DOHH2 (cell line): ENCODE results near the gene SLC19A1.

Experiments
- H3F3A ChIP-seq: fragments of 200-600 bp; sonication (generic), shearing (Covaris generic); 2 replicates; pipeline ENCODE4 v1.6.0; 2016; ENCODE audit warnings: antibody characterized with exemption, mild to moderate bottlenecking; ENCODE audit not compliant: control insufficient read depth, insufficient read depth
- H3K27ac ChIP-seq: fragments of 200-600 bp; sonication (generic); 2 replicates; pipeline ENCODE4 v1.5.1; 2014; ENCODE audit warnings: low read depth, mild to moderate bottlenecking, low read length, moderate library complexity
- H3K27me3 ChIP-seq: fragments of 200-600 bp; sonication (generic); 2 replicates; pipeline ENCODE4 v1.6.1; 2014; ENCODE audit warnings: mild to moderate bottlenecking, low read length, mixed read lengths; ENCODE audit not compliant: control insufficient read depth
- H3K36me3 ChIP-seq: fragments of 200-600 bp; sonication (generic); 2 replicates; pipeline ENCODE4 v1.6.1; 2014; ENCODE audit warnings: mild to moderate bottlenecking, low read length, moderate library complexity, mixed read lengths; ENCODE audit not compliant: control insufficient read depth
- H3K4me1 ChIP-seq: fragments of 200-600 bp; sonication (generic); 2 replicates; pipeline ENCODE4 v1.6.1; 2014; ENCODE audit warnings: mild to moderate bottlenecking, low read length, mixed read lengths; ENCODE audit not compliant: control insufficient read depth
- H3K4me2 ChIP-seq: fragments of 200-600 bp; sonication (generic); 2 replicates; pipeline ENCODE4 v1.6.0; 2014; ENCODE audit warnings: mild to moderate bottlenecking, low read length, moderate library complexity
- H3K4me3 ChIP-seq: fragments of 200-600 bp; sonication (generic); 2 replicates; pipeline ENCODE4 v1.5.1; 2014; ENCODE audit warnings: mild to moderate bottlenecking, low read length, mixed read lengths
- H3K79me2 ChIP-seq: fragments of 200-600 bp; sonication (generic); 2 replicates; pipeline ENCODE4 v1.6.1; 2014; ENCODE audit warnings: mild to moderate bottlenecking, low read length, mixed read lengths; ENCODE audit not compliant: control insufficient read depth
- H3K9me2 ChIP-seq: fragments of 200-600 bp; sonication (generic); replicated peaks from 2 replicates; pipeline ENCODE4 v1.6.1; 2014; ENCODE audit warnings: mild to moderate bottlenecking, low read length, mixed read lengths; ENCODE audit not compliant: control insufficient read depth
- H3K9me3 ChIP-seq: fragments of 200-600 bp; sonication (generic); 2 replicates; pipeline ENCODE4 v1.6.1; 2014; ENCODE audit warnings: antibody characterized with exemption, low read length, mixed read lengths; ENCODE audit not compliant: control insufficient read depth, insufficient read depth
- H4K20me1 ChIP-seq: fragments of 200-600 bp; sonication (generic); 2 replicates; pipeline ENCODE4 v1.6.0; 2014; ENCODE audit warnings: low read depth, mild to moderate bottlenecking, antibody characterized with exemption, low read length, moderate library complexity; ENCODE audit not compliant: control insufficient read depth, insufficient read depth
- EZH2phosphoT487 ChIP-seq: fragments of 200-600 bp; sonication (generic); IDR thresholded peaks from 2 replicates; pipeline ENCODE4 v1.6.1; 2017; ENCODE audit warnings: borderline replicate concordance, mild to moderate bottlenecking, antibody characterized with exemption, low read length, moderate library complexity, mixed read lengths
- TF ChIP-seq, protein P1 (sequence below): fragments of 200-600 bp; sonication (generic); IDR thresholded peaks from one replicate; pipeline ENCODE4 v1.5.1; 2014; ENCODE audit warnings: antibody characterized with exemption, mild to moderate bottlenecking, low read depth, low read length; ENCODE audit not compliant: poor library complexity, severe bottlenecking

SLC19A1 gene

DNA sequence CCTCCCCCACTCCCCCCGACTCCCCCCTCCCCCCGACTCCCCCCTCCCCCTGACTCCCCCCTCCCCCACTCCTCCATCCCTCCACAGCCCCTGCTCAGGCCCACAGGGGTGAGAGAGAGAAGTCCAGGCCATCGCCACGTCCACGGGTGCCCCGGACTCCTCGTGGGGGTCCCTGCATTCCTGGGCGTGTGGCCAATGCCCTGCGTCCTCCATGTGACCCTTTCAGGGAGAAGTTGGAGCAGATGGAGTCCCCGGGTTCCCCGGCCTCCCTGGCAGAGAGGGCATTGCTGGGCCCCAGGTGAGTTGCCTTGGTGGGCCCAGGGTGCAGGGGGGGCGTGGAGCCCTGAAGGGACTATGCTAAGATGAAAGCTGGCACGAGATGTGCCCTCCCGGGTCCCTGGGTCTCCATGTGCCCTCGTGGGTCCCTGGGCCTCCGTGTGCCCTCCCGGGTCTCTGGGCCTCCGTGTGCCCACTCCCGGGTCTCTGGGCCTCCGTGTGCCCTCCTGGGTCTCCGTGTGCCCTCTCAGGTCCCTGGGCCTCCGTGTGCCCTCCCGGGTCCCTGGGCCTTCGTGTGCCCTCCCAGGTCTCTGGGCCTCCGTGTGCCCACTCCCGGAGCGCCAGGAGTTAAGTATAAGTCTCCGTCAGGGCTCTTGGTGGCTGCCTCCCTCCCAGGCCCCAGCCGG lies 52.0 kb downstream of the SLC19A1 start:
- H3K27me3 ChIP-seq: no peaks in the 10 kb centered on the region

DNA sequence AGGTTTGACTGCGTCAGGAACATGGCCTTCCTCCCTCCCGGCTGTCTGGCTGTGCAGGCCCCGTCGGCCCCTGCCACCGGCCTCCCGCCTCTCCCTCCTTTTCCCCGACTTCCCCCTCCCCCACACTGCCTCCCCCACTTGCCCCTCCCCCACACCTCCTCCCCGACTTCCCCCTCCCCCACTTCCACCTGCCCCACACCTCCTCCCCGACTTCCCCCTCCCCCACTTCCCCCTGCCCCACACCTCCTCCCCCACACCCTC lies 52.6 kb downstream of the SLC19A1 start:
- no peak overlapping the region for H3K4me3 ChIP-seq
- no peaks in the 10 kb centered on the region for H3K4me1 ChIP-seq
- H3K27ac ChIP-seq: no peak overlapping the region
- no peak overlapping the region for H3K4me2 ChIP-seq
- H3K9me2 ChIP-seq: no peaks in the 10 kb centered on the region
- H3K79me2 ChIP-seq: no peaks in the 10 kb centered on the region
- no peaks in the 10 kb centered on the region for H3K36me3 ChIP-seq
- TF ChIP-seq, protein P1, sequence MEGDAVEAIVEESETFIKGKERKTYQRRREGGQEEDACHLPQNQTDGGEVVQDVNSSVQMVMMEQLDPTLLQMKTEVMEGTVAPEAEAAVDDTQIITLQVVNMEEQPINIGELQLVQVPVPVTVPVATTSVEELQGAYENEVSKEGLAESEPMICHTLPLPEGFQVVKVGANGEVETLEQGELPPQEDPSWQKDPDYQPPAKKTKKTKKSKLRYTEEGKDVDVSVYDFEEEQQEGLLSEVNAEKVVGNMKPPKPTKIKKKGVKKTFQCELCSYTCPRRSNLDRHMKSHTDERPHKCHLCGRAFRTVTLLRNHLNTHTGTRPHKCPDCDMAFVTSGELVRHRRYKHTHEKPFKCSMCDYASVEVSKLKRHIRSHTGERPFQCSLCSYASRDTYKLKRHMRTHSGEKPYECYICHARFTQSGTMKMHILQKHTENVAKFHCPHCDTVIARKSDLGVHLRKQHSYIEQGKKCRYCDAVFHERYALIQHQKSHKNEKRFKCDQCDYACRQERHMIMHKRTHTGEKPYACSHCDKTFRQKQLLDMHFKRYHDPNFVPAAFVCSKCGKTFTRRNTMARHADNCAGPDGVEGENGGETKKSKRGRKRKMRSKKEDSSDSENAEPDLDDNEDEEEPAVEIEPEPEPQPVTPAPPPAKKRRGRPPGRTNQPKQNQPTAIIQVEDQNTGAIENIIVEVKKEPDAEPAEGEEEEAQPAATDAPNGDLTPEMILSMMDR: no peak
- no peak for TF ChIP-seq EZH2phosphoT487
- H3K27me3 ChIP-seq: no peaks in the 10 kb centered on the region
- H4K20me1 ChIP-seq: no peaks in the 10 kb centered on the region
- no peaks in the 10 kb centered on the region for H3K9me3 ChIP-seq
- no peaks in the 10 kb centered on the region for H3F3A ChIP-seq

More for the DNA sequence above, 52.0 kb downstream of the SLC19A1 start:
- Histone ChIP-seq H3K9me3 (no peaks in the 10 kb centered on the region), H3K4me2 (no peak overlapping the region), H3K27ac (no peak overlapping the region), H3F3A (no peaks in the 10 kb centered on the region), H3K4me1 (no peaks in the 10 kb centered on the region), H3K36me3 (no peaks in the 10 kb centered on the region), H3K9me2 (no peaks in the 10 kb centered on the region), H3K79me2 (no peaks in the 10 kb centered on the region), H4K20me1 (no peaks in the 10 kb centered on the region), H3K4me3 (no peak overlapping the region)
- TF ChIP-seq, protein P1: no peak
- TF ChIP-seq EZH2phosphoT487: no peak

DNA sequence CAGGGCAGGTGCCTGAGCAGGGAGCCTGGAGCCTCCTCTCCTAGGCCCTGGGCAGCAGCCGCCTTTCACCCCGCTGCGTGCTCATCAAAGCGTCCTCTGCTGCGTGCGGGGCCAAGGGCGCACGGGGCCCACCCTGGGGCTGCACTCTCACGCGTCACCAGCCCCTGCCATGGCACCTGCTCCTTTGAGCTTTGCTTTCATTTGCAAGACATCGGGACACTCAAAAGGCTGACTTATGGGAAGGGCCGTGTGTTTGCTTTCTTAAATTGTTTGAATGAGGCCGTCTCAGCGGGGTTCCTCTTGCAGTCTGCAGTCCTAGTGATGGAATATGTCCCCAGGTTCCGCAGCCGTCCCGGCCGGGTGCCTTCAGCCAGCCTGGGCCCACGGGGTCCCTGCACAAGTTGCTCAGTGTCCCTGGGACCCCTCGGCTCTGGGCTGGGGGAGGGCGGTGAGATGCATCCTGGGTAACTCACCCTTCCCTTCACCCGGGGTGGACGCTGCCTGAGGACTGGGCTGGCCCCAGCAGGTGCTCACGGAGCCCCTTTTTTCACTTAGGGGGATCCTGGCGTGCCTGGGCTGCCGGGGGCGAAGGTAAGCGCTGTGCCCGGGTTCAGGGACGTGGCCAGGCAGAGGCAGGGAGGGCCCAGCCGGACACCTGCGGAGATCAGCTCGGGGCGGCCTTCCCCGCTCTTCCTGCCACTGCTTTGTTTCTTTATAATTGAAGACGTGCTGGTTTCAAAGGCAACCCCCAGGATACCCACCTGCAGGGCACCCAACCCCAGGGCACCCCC lies 53.1 kb downstream of the SLC19A1 start:
- no peaks in the 10 kb centered on the region for H3K79me2 ChIP-seq
- H3F3A ChIP-seq: no peaks in the 10 kb centered on the region
- H3K4me2 ChIP-seq: no peak overlapping the region
- no peaks in the 10 kb centered on the region for H3K36me3 ChIP-seq
- no peaks in the 10 kb centered on the region for H4K20me1 ChIP-seq
- no peak overlapping the region for H3K4me3 ChIP-seq
- no peak overlapping the region for H3K27ac ChIP-seq
- H3K4me1 ChIP-seq: no peaks in the 10 kb centered on the region
- H3K9me2 ChIP-seq: no peaks in the 10 kb centered on the region
- H3K27me3 ChIP-seq: no peaks in the 10 kb centered on the region
- no peak for TF ChIP-seq EZH2phosphoT487
- TF ChIP-seq, protein P1: no peak
- peaks cover 4% of the 10 kb centered on the region; the same call in 1 of the 2 replicates for H3K9me3 ChIP-seq
